HAP-1 (cell line): ENCODE data around the gene IL18RAP.

Experiments used
- DNase-seq, 2 experiments: peaks; one replicate each; pipeline ENCODE4 v3.0.0-alpha.2; 2016 to 2020; ENCODE audit warnings: low spot score in 2 of 2
- H3K27me3 ChIP-seq: fragments of 250-450 bp; sonication (Bioruptor Pico); 2 replicates; pipeline ENCODE4 v1.5.1; 2020; ENCODE audit warnings: low read depth, mild to moderate bottlenecking, moderate library complexity
- H3K36me3 ChIP-seq: fragments of 250-450 bp; sonication (Bioruptor Pico); replicated peaks from 2 replicates; pipeline ENCODE4 v1.5.1; 2020; ENCODE audit warnings: mild to moderate bottlenecking
- H3K4me1 ChIP-seq: fragments of 250-450 bp; sonication (Bioruptor Pico); 2 replicates; pipeline ENCODE4 v1.5.1; 2020; ENCODE audit warnings: mild to moderate bottlenecking
- H3K4me3 ChIP-seq: fragments of 250-450 bp; sonication (Bioruptor Pico); 2 replicates; pipeline ENCODE4 v1.5.1; 2020; ENCODE audit warnings: mild to moderate bottlenecking, moderate library complexity
- H3K9me3 ChIP-seq: fragments of 250-450 bp; sonication (Bioruptor Pico); 2 replicates; pipeline ENCODE4 v1.5.1; 2020; ENCODE audit warnings: mild to moderate bottlenecking, moderate library complexity
- in situ Hi-C: fragments of 300-500 bp; cut with MboI; formaldehyde crosslinking; loops from 3 replicates; pipeline ENCODE4 v1.14.3; 2020; ENCODE audit warnings: low sequenced_read_pairs, inconsistent platforms, mixed read lengths

Gene IL18RAP

GRCh38 chr2:102433973-102434654 lies 11.2 kb downstream of the IL18RAP start:
- no peaks in the 10 kb centered on the region for H3K36me3 ChIP-seq
- in situ Hi-C loops: loop anchor here (25.0 kb wide), 1 partner anchor 422 kb away; no protein-coding TSS in a partner anchor
- DNase-seq: no peak
- H3K9me3 ChIP-seq: no peaks in the 10 kb centered on the region
- no peaks in the 10 kb centered on the region for H3K27me3 ChIP-seq
- H3K4me3 ChIP-seq: no peak overlapping the region
- H3K4me1 ChIP-seq: no peaks in the 10 kb centered on the region

- Histone ChIP-seq H3K9me3 (no peaks in the 10 kb centered on the region), H3K4me1 (no peaks in the 10 kb centered on the region), H3K27me3 (no peaks in the 10 kb centered on the region), H3K36me3 (no peaks in the 10 kb centered on the region), H3K4me3 (no peak overlapping the region)
- in situ Hi-C loops: loop anchor here (25.0 kb wide), 1 partner anchor 423 kb away; no protein-coding TSS in a partner anchor
- no peak for DNase-seq
Measured at GRCh38 chr2:102434655-102435381, 11.9 kb downstream of the IL18RAP start.

- Histone ChIP-seq H3K4me3 (no peak overlapping the region), H3K27me3 (no peaks in the 10 kb centered on the region), H3K4me1 (no peaks in the 10 kb centered on the region), H3K36me3 (no peaks in the 10 kb centered on the region), H3K9me3 (no peaks in the 10 kb centered on the region)
- in situ Hi-C loops: loop anchor here (25.0 kb wide), 1 partner anchor 423 kb away; no protein-coding TSS in a partner anchor
- DNase-seq: no peak
Measured at GRCh38 chr2:102435741-102436140, 12.8 kb downstream of the IL18RAP start.

GRCh38 chr2:102436323-102436722 lies 13.4 kb downstream of the IL18RAP start:
- in situ Hi-C loops: loop anchor here (25.0 kb wide), 1 partner anchor 424 kb away; no protein-coding TSS in a partner anchor

GRCh38 chr2:102437122-102437521 lies 14.2 kb downstream of the IL18RAP start:
- no peak for DNase-seq
- H3K36me3 ChIP-seq: no peaks in the 10 kb centered on the region
- in situ Hi-C loops: loop anchor here (25.0 kb wide), 1 partner anchor 425 kb away; no protein-coding TSS in a partner anchor
- no peaks in the 10 kb centered on the region for H3K9me3 ChIP-seq
- no peaks in the 10 kb centered on the region for H3K4me1 ChIP-seq
- H3K27me3 ChIP-seq: no peaks in the 10 kb centered on the region
- H3K4me3 ChIP-seq: no peak overlapping the region

More at GRCh38 chr2:102436323-102436722, 13.4 kb downstream of the IL18RAP start:
- Histone ChIP-seq H3K9me3 (no peaks in the 10 kb centered on the region), H3K4me1 (no peaks in the 10 kb centered on the region), H3K36me3 (no peaks in the 10 kb centered on the region), H3K27me3 (no peaks in the 10 kb centered on the region), H3K4me3 (no peak overlapping the region)
- DNase-seq: no peak

GRCh38 chr2:102438111-102438510 lies 15.2 kb downstream of the IL18RAP start:
- in situ Hi-C loops: loop anchor here (25.0 kb wide), 1 partner anchor 426 kb away; no protein-coding TSS in a partner anchor
- Histone ChIP-seq H3K36me3 (no peaks in the 10 kb centered on the region), H3K4me1 (no peaks in the 10 kb centered on the region), H3K27me3 (no peaks in the 10 kb centered on the region), H3K9me3 (no peaks in the 10 kb centered on the region), H3K4me3 (no peak overlapping the region)
- DNase-seq: no peak

- no peak overlapping the region for H3K4me3 ChIP-seq
- H3K4me1 ChIP-seq: no peaks in the 10 kb centered on the region
- H3K36me3 ChIP-seq: no peaks in the 10 kb centered on the region
- no peak for DNase-seq
- H3K27me3 ChIP-seq: no peaks in the 10 kb centered on the region
- no peaks in the 10 kb centered on the region for H3K9me3 ChIP-seq
- in situ Hi-C loops: loop anchor here (25.0 kb wide), 1 partner anchor 426 kb away; no protein-coding TSS in a partner anchor
Measured at GRCh38 chr2:102438578-102438977, 15.6 kb downstream of the IL18RAP start.

- in situ Hi-C loops: loop anchor here (25.0 kb wide), 1 partner anchor 427 kb away; no protein-coding TSS in a partner anchor
- Histone ChIP-seq H3K9me3 (no peaks in the 10 kb centered on the region), H3K4me3 (no peak overlapping the region), H3K36me3 (no peaks in the 10 kb centered on the region), H3K4me1 (no peaks in the 10 kb centered on the region), H3K27me3 (no peaks in the 10 kb centered on the region)
- DNase-seq: no peak
Measured at GRCh38 chr2:102439065-102439695, 16.2 kb downstream of the IL18RAP start.

GRCh38 chr2:102442967-102443828 lies 20.2 kb downstream of the IL18RAP start:
- Histone ChIP-seq H3K36me3 (no peaks in the 10 kb centered on the region), H3K4me3 (no peak overlapping the region), H3K27me3 (no peaks in the 10 kb centered on the region), H3K4me1 (no peaks in the 10 kb centered on the region), H3K9me3 (no peaks in the 10 kb centered on the region)
- in situ Hi-C loops: loop anchor here (25.0 kb wide), 1 partner anchor 431 kb away; no protein-coding TSS in a partner anchor
- DNase-seq: peak in 1 of 2 experiments; percentile 3

- H3K36me3 ChIP-seq: no peaks in the 10 kb centered on the region
- H3K27me3 ChIP-seq: no peaks in the 10 kb centered on the region
- H3K4me1 ChIP-seq: no peaks in the 10 kb centered on the region
- no peak for DNase-seq
- H3K9me3 ChIP-seq: no peaks in the 10 kb centered on the region
- H3K4me3 ChIP-seq: no peak overlapping the region
- in situ Hi-C loops: loop anchor here (25.0 kb wide), 1 partner anchor 432 kb away; no protein-coding TSS in a partner anchor
Measured at GRCh38 chr2:102444233-102444632, 21.3 kb downstream of the IL18RAP start.

GRCh38 chr2:102446936-102447335 lies 24.0 kb downstream of the IL18RAP start:
- H3K27me3 ChIP-seq: no peaks in the 10 kb centered on the region
- in situ Hi-C loops: loop anchor here (25.0 kb wide), 1 partner anchor 435 kb away; no protein-coding TSS in a partner anchor

GRCh38 chr2:102449370-102449974 lies 26.5 kb downstream of the IL18RAP start:
- peak; percentile 38 to 51 for DNase-seq
- Histone ChIP-seq H3K27me3 (no peaks in the 10 kb centered on the region), H3K4me3 (no peak overlapping the region), H3K4me1 (no peaks in the 10 kb centered on the region), H3K36me3 (no peaks in the 10 kb centered on the region), H3K9me3 (no peaks in the 10 kb centered on the region)
- in situ Hi-C loops: loop anchor here (25.0 kb wide), 1 partner anchor 437 kb away; no protein-coding TSS in a partner anchor

More at GRCh38 chr2:102446936-102447335, 24.0 kb downstream of the IL18RAP start:
- Histone ChIP-seq H3K9me3 (no peaks in the 10 kb centered on the region), H3K4me1 (no peaks in the 10 kb centered on the region), H3K36me3 (no peaks in the 10 kb centered on the region), H3K4me3 (no peak overlapping the region)
- no peak for DNase-seq
